ENCODE data around the gene ALPG. TPM values are rescaled to one million over a fixed set of nuclear protein-coding genes. Genes with fewer than 3 reads are reported as not detected.

ALPG gene
- total and polyA plus RNA-seq, 4 donors: not detected

GRCh38 chr2:232455426-232456255, 49.0 kb downstream of the ALPG start, which contains the start of gene ALPI:
ALPI (plus strand) TSS chr2:232456153; CDS start chr2:232456200, 47 bp downstream.
- no peak within 1 kb of the TSS for H3K9ac ChIP-seq (ENCODE audit: low read depth in 1 of 2, low read length in 2 of 2)
- no peak for TF ChIP-seq RXRA (IDR thresholded peaks at IDR 0.05)
- no peak for TF ChIP-seq RAD21 (IDR thresholded peaks at IDR 0.05)
- TF ChIP-seq, protein P1, sequence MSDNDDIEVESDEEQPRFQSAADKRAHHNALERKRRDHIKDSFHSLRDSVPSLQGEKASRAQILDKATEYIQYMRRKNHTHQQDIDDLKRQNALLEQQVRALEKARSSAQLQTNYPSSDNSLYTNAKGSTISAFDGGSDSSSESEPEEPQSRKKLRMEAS (IDR thresholded peaks at IDR 0.05): no peak
- TF ChIP-seq REST (IDR thresholded peaks at IDR 0.05): no peak
- TF ChIP-seq, protein P2, sequence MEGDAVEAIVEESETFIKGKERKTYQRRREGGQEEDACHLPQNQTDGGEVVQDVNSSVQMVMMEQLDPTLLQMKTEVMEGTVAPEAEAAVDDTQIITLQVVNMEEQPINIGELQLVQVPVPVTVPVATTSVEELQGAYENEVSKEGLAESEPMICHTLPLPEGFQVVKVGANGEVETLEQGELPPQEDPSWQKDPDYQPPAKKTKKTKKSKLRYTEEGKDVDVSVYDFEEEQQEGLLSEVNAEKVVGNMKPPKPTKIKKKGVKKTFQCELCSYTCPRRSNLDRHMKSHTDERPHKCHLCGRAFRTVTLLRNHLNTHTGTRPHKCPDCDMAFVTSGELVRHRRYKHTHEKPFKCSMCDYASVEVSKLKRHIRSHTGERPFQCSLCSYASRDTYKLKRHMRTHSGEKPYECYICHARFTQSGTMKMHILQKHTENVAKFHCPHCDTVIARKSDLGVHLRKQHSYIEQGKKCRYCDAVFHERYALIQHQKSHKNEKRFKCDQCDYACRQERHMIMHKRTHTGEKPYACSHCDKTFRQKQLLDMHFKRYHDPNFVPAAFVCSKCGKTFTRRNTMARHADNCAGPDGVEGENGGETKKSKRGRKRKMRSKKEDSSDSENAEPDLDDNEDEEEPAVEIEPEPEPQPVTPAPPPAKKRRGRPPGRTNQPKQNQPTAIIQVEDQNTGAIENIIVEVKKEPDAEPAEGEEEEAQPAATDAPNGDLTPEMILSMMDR (IDR thresholded peaks at IDR 0.05; ENCODE audit: low read depth, low read length, missing input control): no peak
- TF ChIP-seq SP1 (IDR thresholded peaks at IDR 0.05): no peak
- TF ChIP-seq FOXA1 (IDR thresholded peaks at IDR 0.05): no peak
- H3K36me3 ChIP-seq (ENCODE audit: control insufficient read depth in 4 of 4, insufficient read depth in 3 of 4, low read depth in 1 of 4, low read length in 3 of 4): no peaks in the 10 kb centered on the region
- H3K4me1 ChIP-seq (ENCODE audit: control insufficient read depth in 4 of 4, insufficient read depth in 4 of 4, low read length in 3 of 4): no peaks in the 10 kb centered on the region
- H3K4me3 ChIP-seq (ENCODE audit: low read depth in 1 of 3, low read length in 3 of 3): no peak within 1 kb of the TSS
- 81% methylated on average over 14 of the region's 14 CpGs for WGBS
- peaks cover 0 to 1% (median 0%) of the 10 kb centered on the region in 4 donors for H3K9me3 ChIP-seq (ENCODE audit: control insufficient read depth in 4 of 4, low read length in 3 of 4)
- H3K27me3 ChIP-seq (ENCODE audit: control insufficient read depth in 4 of 4, insufficient read depth in 4 of 4, low read length in 3 of 4): peaks cover 0 to 7% (median 2%) of the 10 kb centered on the region in 4 donors
- H3K27ac ChIP-seq (ENCODE audit: low read depth in 1 of 2, low read length in 2 of 2): no peak within 1 kb of the TSS
- DNase-seq (ENCODE audit: low spot score): no peak

DNA sequence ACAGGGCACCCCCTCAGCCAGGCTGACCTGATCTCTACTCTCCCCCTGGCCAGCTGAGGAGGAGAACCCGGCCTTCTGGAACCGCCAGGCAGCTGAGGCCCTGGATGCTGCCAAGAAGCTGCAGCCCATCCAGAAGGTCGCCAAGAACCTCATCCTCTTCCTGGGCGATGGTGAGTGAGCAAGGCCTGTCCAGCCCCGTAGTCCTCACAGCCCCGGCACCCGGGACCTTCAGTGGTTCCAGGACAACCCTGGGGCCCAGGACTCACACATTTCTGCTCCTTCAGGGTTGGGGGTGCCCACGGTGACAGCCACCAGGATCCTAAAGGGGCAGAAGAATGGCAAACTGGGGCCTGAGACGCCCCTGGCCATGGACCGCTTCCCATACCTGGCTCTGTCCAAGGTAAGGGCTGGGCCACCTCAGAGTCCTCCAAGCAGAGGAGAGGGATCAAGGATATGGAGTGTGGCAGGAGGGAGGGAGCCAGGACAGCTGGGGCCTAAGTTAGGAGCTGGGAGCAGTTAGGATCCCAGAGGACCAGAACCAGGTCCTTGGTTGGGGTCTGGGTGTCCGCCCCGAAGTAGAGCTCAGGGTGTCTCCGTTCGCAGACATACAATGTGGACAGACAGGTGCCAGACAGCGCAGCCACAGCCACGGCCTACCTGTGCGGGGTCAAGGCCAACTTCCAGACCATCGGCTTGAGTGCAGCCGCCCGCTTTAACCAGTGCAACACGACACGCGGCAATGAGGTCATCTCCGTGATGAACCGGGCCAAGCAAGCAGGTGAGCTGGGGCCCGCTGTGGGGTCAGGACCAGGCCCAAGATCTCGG, 49.9 kb downstream of the ALPG start:
- peaks cover 0 to 7% (median 2%) of the 10 kb centered on the region in 4 donors for H3K27me3 ChIP-seq (ENCODE audit: control insufficient read depth in 4 of 4, insufficient read depth in 4 of 4, low read length in 3 of 4)
- no peaks in the 10 kb centered on the region for H3K36me3 ChIP-seq (ENCODE audit: control insufficient read depth in 4 of 4, insufficient read depth in 3 of 4, low read depth in 1 of 4, low read length in 3 of 4)
- 91% methylated on average over 27 of the region's 27 CpGs for WGBS
- peaks cover 0 to 1% (median 0%) of the 10 kb centered on the region in 4 donors for H3K9me3 ChIP-seq (ENCODE audit: control insufficient read depth in 4 of 4, low read length in 3 of 4)
- no peak overlapping the region for H3K27ac ChIP-seq (ENCODE audit: low read depth in 1 of 2, low read length in 2 of 2)
- no peak overlapping the region for H3K4me3 ChIP-seq (ENCODE audit: low read depth in 1 of 3, low read length in 3 of 3)
- DNase-seq (ENCODE audit: low spot score): no peak
- no peaks in the 10 kb centered on the region for H3K4me1 ChIP-seq (ENCODE audit: control insufficient read depth in 4 of 4, insufficient read depth in 4 of 4, low read length in 3 of 4)
- no peak overlapping the region for H3K9ac ChIP-seq (ENCODE audit: low read depth in 1 of 2, low read length in 2 of 2)
- TF ChIP-seq EGR1 (IDR thresholded peaks at IDR 0.05; ENCODE audit: low read depth in 2 of 2) (no peak), NR2F2 (IDR thresholded peaks at IDR 0.05) (no peak), GABPA (IDR thresholded peaks at IDR 0.05 in 1 of 2, conservative IDR thresholded peaks at IDR 0.05 in 1 of 2) (no peak), SP1 (IDR thresholded peaks at IDR 0.05) (no peak), YY1 (IDR thresholded peaks at IDR 0.05) (no peak), JUND (IDR thresholded peaks at IDR 0.05) (no peak), HNF4G (IDR thresholded peaks at IDR 0.05) (no peak), RXRA (IDR thresholded peaks at IDR 0.05) (no peak), TAF1 (conservative IDR thresholded peaks at IDR 0.05) (no peak), HNF4A (conservative IDR thresholded peaks at IDR 0.05) (no peak), FOXA2 (IDR thresholded peaks at IDR 0.05) (no peak)
- TF ChIP-seq, protein P1 (IDR thresholded peaks at IDR 0.05): no peak
- TF ChIP-seq, protein P3, sequence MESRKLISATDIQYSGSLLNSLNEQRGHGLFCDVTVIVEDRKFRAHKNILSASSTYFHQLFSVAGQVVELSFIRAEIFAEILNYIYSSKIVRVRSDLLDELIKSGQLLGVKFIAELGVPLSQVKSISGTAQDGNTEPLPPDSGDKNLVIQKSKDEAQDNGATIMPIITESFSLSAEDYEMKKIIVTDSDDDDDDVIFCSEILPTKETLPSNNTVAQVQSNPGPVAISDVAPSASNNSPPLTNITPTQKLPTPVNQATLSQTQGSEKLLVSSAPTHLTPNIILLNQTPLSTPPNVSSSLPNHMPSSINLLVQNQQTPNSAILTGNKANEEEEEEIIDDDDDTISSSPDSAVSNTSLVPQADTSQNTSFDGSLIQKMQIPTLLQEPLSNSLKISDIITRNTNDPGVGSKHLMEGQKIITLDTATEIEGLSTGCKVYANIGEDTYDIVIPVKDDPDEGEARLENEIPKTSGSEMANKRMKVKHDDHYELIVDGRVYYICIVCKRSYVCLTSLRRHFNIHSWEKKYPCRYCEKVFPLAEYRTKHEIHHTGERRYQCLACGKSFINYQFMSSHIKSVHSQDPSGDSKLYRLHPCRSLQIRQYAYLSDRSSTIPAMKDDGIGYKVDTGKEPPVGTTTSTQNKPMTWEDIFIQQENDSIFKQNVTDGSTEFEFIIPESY (IDR thresholded peaks at IDR 0.05): no peak
- TF ChIP-seq, protein P2 (IDR thresholded peaks at IDR 0.05; ENCODE audit: low read depth, low read length, missing input control): no peak
- TF ChIP-seq, protein P4, sequence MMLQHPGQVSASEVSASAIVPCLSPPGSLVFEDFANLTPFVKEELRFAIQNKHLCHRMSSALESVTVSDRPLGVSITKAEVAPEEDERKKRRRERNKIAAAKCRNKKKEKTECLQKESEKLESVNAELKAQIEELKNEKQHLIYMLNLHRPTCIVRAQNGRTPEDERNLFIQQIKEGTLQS (IDR thresholded peaks at IDR 0.05): no peak

Data from liver (tissue), 9 donors.